Measurements from ENCODE around the gene RAB40B. TPM values are rescaled to one million over a fixed set of nuclear protein-coding genes. Genes with fewer than 3 reads are reported as not detected.

The RAB40B gene
- total and polyA plus RNA-seq, 2 of the 13 experiments (the other 11 are each of a cell fraction or from before 2014, with no cell fraction given), result 6.2 to 6.5 TPM

- TF ChIP-seq FIP1L1 (IDR thresholded peaks at IDR 0.05; ENCODE audit: borderline replicate concordance, insufficient read depth, low read depth, low read length) (no peak), PHB2 (IDR thresholded peaks at IDR 0.05; ENCODE audit: partially characterized antibody) (no peak), FOXJ3 (CRISPR knock-in tag; IDR thresholded peaks at IDR 0.05; ENCODE audit: borderline replicate concordance) (no peak), MEIS1 (CRISPR knock-in tag; IDR thresholded peaks at IDR 0.05; ENCODE audit: borderline replicate concordance) (no peak), ZSCAN25 (CRISPR knock-in tag; IDR thresholded peaks at IDR 0.05) (peak; percentile 75; the same call in 1 of the 2 replicates), ZFP37 (CRISPR knock-in tag; IDR thresholded peaks at IDR 0.05; ENCODE audit: borderline replicate concordance) (no peak), MTA1 (CRISPR knock-in tag; IDR thresholded peaks at IDR 0.05; ENCODE audit: borderline replicate concordance) (peak; percentile 39; the same call in 1 of the 2 replicates), PAF1 (CRISPR knock-in tag; IDR thresholded peaks at IDR 0.05) (no peak), ELF4 (CRISPR knock-in tag; IDR thresholded peaks at IDR 0.05; ENCODE audit: borderline replicate concordance) (no peak), ZNF3 (CRISPR knock-in tag; IDR thresholded peaks at IDR 0.05) (no peak), POLR2G (IDR thresholded peaks at IDR 0.05; ENCODE audit: low read depth, low read length) (peak; percentile 80), ZNF557 (CRISPR knock-in tag; IDR thresholded peaks at IDR 0.05) (no peak), AGO1 (IDR thresholded peaks at IDR 0.05; ENCODE audit: low read depth, low read length, poor library complexity, severe bottlenecking) (peak; percentile 89), ZNF775 (CRISPR knock-in tag; IDR thresholded peaks at IDR 0.05; ENCODE audit: borderline replicate concordance) (no peak), GATAD1 (CRISPR knock-in tag; IDR thresholded peaks at IDR 0.05) (no peak; the same call in 1 of the 2 replicates), NFIC (IDR thresholded peaks at IDR 0.05; ENCODE audit: low read length) (no peak), KAT2B (IDR thresholded peaks at IDR 0.05; ENCODE audit: borderline replicate concordance, low read depth, low read length) (no peak), GTF3A (CRISPR knock-in tag; conservative IDR thresholded peaks at IDR 0.05) (no peak), TBP (CRISPR knock-in tag; IDR thresholded peaks at IDR 0.05) (no peak), THAP9 (CRISPR knock-in tag; IDR thresholded peaks at IDR 0.05; ENCODE audit: borderline replicate concordance) (no peak), ZNF256 (CRISPR knock-in tag; conservative IDR thresholded peaks at IDR 0.05) (no peak), ZFP36L1 (CRISPR knock-in tag; IDR thresholded peaks at IDR 0.05) (no peak)
Observed at GRCh38 chr17:82734987-82735866, 36.7 kb upstream of the RAB40B start, which contains the start of gene FN3K (continued).
